Transverse colon (tissue), 4 donors: ENCODE results near the gene GIPC3. TPM values are rescaled to one million over a fixed set of nuclear protein-coding genes. Genes with fewer than 3 reads are reported as not detected.

Source experiments
- DNase-seq: peaks from one replicate; pipeline ENCODE4 v3.0.0-alpha.2; 2019
- H3K27ac ChIP-seq, 4 donors: fragments of 200-600 bp; sonication (generic); 2 replicates each; pipeline ENCODE4 v1.5.1; 2016 to 2018; ENCODE audit warnings: inconsistent platforms in 4 of 4
- H3K27me3 ChIP-seq: fragments of 200-600 bp; sonication (generic); 2 replicates; pipeline ENCODE4 v1.5.1; 2017; ENCODE audit warnings: inconsistent platforms
- H3K36me3 ChIP-seq, 4 donors: fragments of 200-600 bp; sonication (generic); 2 replicates each; pipeline ENCODE4 v1.5.1; 2017 to 2019; ENCODE audit warnings: inconsistent platforms in 4 of 4
- H3K4me1 ChIP-seq, 4 donors: fragments of 200-600 bp; sonication (generic); 2 replicates each; pipeline ENCODE4 v1.5.1; 2017 to 2020; ENCODE audit warnings: inconsistent platforms in 4 of 4
- H3K4me3 ChIP-seq, 4 donors: fragments of 200-600 bp; sonication (generic); 1 replicate in 1 of 4; 2 replicates in 3 of 4; pipeline versions ENCODE4 v1.5.1 to v1.6.1; 2017 to 2019; ENCODE audit warnings: inconsistent platforms in 4 of 4
- H3K9me3 ChIP-seq, 2 donors: fragments of 200-600 bp; sonication (generic); 2 replicates each; pipeline ENCODE4 v1.5.1; 2017 to 2019; ENCODE audit warnings: inconsistent platforms in 2 of 2
- CTCF ChIP-seq, 5 experiments: fragments of 200-600 bp in 3 of 5; fragments of 450-650 bp in 2 of 5; sonication (generic) in 3 of 5; IDR thresholded peaks; 1 replicate in 2 of 5; 2 replicates in 3 of 5; pipeline ENCODE4 v1.5.1; 2016 to 2017; ENCODE audit warnings: antibody characterized with exemption in 5 of 5, inconsistent platforms in 3 of 5, mild to moderate bottlenecking in 2 of 5, moderate library complexity in 1 of 5
- EP300 ChIP-seq: sonication (generic); formaldehyde crosslinking; IDR thresholded peaks from one replicate; pipeline ENCODE4 v1.6.1; 2017; ENCODE audit warnings: antibody characterized with exemption, low read depth
- POLR2A ChIP-seq: fragments of 450-650 bp; IDR thresholded peaks from one replicate; pipeline ENCODE4 v1.6.1; 2016; ENCODE audit warnings: antibody characterized with exemption, mild to moderate bottlenecking, moderate library complexity
- POLR2AphosphoS5 ChIP-seq, 3 donors: sonication (generic); formaldehyde crosslinking; IDR thresholded peaks; one replicate each; pipeline ENCODE4 v1.6.1; 2016; ENCODE audit warnings: antibody characterized with exemption in 3 of 3
- WGBS, 2 donors: methylation state at CpG; one replicate each; pipeline ENCODE4 v1.1.5; 2018; ENCODE audit warnings: low coverage in 1 of 2; 5-methylcytosine and 5-hydroxymethylcytosine counted together
- in situ Hi-C, 4 donors: fragments of 200-750 bp; cut with MboI; loops; one replicate each; pipeline versions ENCODE4 v1.15.0 to v1.15.1; 2017; ENCODE audit warnings: low sequenced_read_pairs in 3 of 4, low pct_ligation_motif_present in 1 of 4, low pct_unique_long_range_greater_than_20kb in 1 of 4
- intact Hi-C: fragments of 100-400 bp; cut with DNase I; formaldehyde crosslinking; loops from one replicate; pipeline ENCODE4 v1.15.1; 2023; ENCODE audit warnings: low total_unique reads
- total RNA-seq, 4 donors: library from RNA; depleted of rRNA; stranded (reverse); fragments of >200 nt; gene quantifications; one replicate each; pipeline ENCODE4 v1.1.0, GENCODE V29; 2016

Gene GIPC3
- total RNA-seq, 4 donors from 2014 or later, result 0.14 to 0.95 (median 0.60) TPM; not detected in 1

DNA sequence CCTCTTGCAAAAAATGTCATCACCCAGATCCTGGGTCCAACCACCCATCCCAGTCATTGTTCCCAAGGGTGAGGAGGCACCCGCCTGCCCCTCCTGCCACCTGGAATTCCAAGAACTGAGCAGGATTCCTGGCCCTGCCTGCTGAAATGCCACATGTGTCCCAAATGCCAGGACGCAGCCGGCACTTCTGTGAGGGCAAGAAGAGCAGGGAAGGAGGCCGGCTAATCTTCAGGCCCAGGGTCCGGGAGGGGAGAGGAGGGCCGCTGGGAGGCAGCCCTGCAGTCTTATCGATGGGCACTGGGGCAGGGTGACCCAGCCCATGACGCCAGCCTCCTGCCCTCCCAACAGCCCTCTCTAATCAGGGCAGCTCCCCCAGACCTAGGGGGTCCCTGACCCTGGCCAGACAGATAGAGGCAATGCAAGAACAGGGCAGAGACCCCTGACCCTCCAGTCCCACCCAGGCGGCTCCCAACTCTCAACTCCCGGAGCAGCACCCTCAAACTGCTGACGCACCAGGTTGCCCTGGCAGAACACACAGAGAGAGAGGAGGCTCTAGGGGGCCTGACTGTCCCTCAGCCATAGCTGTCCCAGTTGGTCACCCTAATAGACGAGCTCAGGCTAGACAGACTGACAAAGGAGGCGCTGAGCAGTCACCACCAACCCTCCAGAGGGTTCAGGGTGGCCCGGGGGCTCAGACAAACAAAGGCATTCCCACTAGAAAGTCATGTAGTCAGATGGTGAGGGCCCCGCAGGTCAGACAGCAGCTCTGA is 29.4 kb upstream of the GIPC3 start:
- Histone ChIP-seq H3K4me3 (peak overlapping the region in 3 of 4 donors; percentile 73 to 99 (median 94)), H3K36me3 (no peaks in the 10 kb centered on the region), H3K27ac (peak overlapping the region in 3 of 4 donors; percentile 6 to 92 (median 12)), H3K4me1 (peaks cover 11 to 44% (median 27%) of the 10 kb centered on the region in 4 donors), H3K9me3 (no peaks in the 10 kb centered on the region), H3K27me3 (no peaks in the 10 kb centered on the region)
- in situ Hi-C loops, result no loop called here
- no peak for DNase-seq
- no peak for TF ChIP-seq POLR2AphosphoS5 (IDR thresholded peaks at IDR 0.05)
- no peak for TF ChIP-seq EP300
- no peak for TF ChIP-seq POLR2A
- no peak for TF ChIP-seq CTCF (IDR thresholded peaks at IDR 0.05)
- WGBS, 2 donors, result 71% methylated on average over 11 of the region's 15 CpGs; no CpG with 5 or more reads in 1 of the 2 donors
- intact Hi-C loops, result no loop called here

- WGBS, 2 donors, result 16 to 28% methylated on average over 4 to 9 of the region's 9 CpGs
- intact Hi-C loops (no loop called here), in situ Hi-C loops (no loop called here)
- no peaks in the 10 kb centered on the region for H3K27me3 ChIP-seq
- H3K36me3 ChIP-seq, result no peaks in the 10 kb centered on the region
- peaks cover 11 to 44% (median 27%) of the 10 kb centered on the region in 4 donors for H3K4me1 ChIP-seq
- DNase-seq, result no peak
- no peak for TF ChIP-seq POLR2A
- TF ChIP-seq POLR2AphosphoS5 (IDR thresholded peaks at IDR 0.05), result no peak
- no peak for TF ChIP-seq CTCF (IDR thresholded peaks at IDR 0.05)
- TF ChIP-seq EP300, result no peak
- peak overlapping the region; percentile 42 to 99 (median 84) for H3K4me3 ChIP-seq
- no peaks in the 10 kb centered on the region for H3K9me3 ChIP-seq
- peak overlapping the region; percentile 75 to 95 (median 88) for H3K27ac ChIP-seq
These were observed 28.8 kb upstream of the GIPC3 start for GRCh38 chr19:3556423-3556977.

GRCh38 chr19:3556978-3557460 is 28.3 kb upstream of the GIPC3 start:
- H3K4me1 ChIP-seq, result peaks cover 11 to 44% (median 27%) of the 10 kb centered on the region in 4 donors
- peak overlapping the region; percentile 75 to 95 (median 88) for H3K27ac ChIP-seq
- in situ Hi-C loops, result no loop called here
- H3K4me3 ChIP-seq, result peak overlapping the region; percentile 42 to 99 (median 84)
- H3K27me3 ChIP-seq, result no peaks in the 10 kb centered on the region
- TF ChIP-seq CTCF (IDR thresholded peaks at IDR 0.05), result no peak
- TF ChIP-seq EP300, result no peak
- TF ChIP-seq POLR2AphosphoS5 (IDR thresholded peaks at IDR 0.05), result no peak
- no peak for TF ChIP-seq POLR2A
- intact Hi-C loops, result no loop called here
- H3K9me3 ChIP-seq, result no peaks in the 10 kb centered on the region
- peak; percentile 51 for DNase-seq
- 0% methylated on average over 1 to 58 of the region's 60 CpGs for WGBS, 2 donors
- no peaks in the 10 kb centered on the region for H3K36me3 ChIP-seq

DNA sequence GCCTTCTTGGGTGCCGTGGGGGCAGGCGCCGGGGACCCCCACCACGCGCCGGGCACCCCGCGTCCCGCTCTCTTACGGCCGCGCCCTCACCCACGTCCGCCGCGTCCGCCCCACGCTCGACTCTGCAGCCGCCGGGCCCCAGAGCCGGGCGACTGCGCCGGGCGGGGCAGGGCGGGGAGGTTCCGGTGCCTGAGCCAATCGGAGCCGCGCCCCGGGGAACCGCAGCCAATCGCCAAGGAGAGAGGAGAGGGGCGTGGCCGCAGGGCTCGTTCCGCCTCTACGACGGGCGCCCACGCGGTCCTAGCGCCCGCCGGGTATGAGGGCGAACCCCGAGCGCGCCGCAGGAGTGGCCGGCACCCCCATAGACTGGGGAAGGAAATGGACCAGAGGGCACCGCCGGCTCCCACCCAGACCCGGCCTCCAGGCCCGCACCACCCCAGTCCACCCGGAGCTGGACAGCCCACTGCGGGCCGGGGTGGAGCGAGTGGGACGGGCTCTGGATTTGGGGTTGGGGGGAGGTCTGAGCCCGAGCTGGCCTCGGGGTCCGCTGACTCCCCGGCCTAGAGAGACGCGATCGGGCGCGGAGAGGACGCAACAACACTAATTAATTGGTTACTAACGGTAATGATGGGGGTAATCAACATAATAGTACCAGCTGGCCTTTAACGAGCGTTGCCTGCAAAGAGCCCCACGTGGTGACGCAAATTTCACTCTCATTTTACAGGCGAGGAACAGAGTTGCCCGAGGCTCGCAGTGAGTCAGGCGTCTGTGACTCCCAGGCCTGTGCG is 27.6 kb upstream of the GIPC3 start, which contains the start of gene MFSD12:
Gene MFSD12 (minus strand): TSS at position 126 of the 788 bp plus-strand sequence. CDS start 183 bp downstream, outside the sequence.
- WGBS, 2 donors, result 1% methylated on average over 58 of the region's 81 CpGs; no CpG with 5 or more reads in 1 of the 2 donors
- H3K27me3 ChIP-seq, result no peaks in the 10 kb centered on the region
- H3K27ac ChIP-seq, result peak within 1 kb of the TSS; percentile 75 to 95 (median 88)
- peaks cover 11 to 44% (median 26%) of the 10 kb centered on the region in 4 donors for H3K4me1 ChIP-seq
- no peak for TF ChIP-seq CTCF (IDR thresholded peaks at IDR 0.05)
- peak; percentile 88 to 89 (median 88) for TF ChIP-seq POLR2AphosphoS5 (IDR thresholded peaks at IDR 0.05)
- peak; percentile 52 for TF ChIP-seq POLR2A
- in situ Hi-C loops, result no loop called here
- H3K9me3 ChIP-seq, result no peaks in the 10 kb centered on the region
- intact Hi-C loops, result no loop called here
- peak within 1 kb of the TSS; percentile 73 to 99 (median 94) for H3K4me3 ChIP-seq
- H3K36me3 ChIP-seq, result no peaks in the 10 kb centered on the region
- DNase-seq, result peak; percentile 96
